ENCODE data around the gene ATAD3C.

GRCh38 chr1:1438531-1439381 is 10.7 kb upstream of the ATAD3C start:
- TF ChIP-seq, protein P1, sequence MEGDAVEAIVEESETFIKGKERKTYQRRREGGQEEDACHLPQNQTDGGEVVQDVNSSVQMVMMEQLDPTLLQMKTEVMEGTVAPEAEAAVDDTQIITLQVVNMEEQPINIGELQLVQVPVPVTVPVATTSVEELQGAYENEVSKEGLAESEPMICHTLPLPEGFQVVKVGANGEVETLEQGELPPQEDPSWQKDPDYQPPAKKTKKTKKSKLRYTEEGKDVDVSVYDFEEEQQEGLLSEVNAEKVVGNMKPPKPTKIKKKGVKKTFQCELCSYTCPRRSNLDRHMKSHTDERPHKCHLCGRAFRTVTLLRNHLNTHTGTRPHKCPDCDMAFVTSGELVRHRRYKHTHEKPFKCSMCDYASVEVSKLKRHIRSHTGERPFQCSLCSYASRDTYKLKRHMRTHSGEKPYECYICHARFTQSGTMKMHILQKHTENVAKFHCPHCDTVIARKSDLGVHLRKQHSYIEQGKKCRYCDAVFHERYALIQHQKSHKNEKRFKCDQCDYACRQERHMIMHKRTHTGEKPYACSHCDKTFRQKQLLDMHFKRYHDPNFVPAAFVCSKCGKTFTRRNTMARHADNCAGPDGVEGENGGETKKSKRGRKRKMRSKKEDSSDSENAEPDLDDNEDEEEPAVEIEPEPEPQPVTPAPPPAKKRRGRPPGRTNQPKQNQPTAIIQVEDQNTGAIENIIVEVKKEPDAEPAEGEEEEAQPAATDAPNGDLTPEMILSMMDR (IDR thresholded peaks at IDR 0.05), result no peak
- TF ChIP-seq POLR2A (IDR thresholded peaks at IDR 0.05) (no peak), POLR2AphosphoS5 (IDR thresholded peaks at IDR 0.05) (no peak), EP300 (IDR thresholded peaks at IDR 0.05) (no peak)

All from sigmoid colon (tissue), 4 donors.